HEK293 (cell line): ENCODE data around the gene IPO9.

Experiments
- CTCF ChIA-PET: fragments of 350-600 bp; formaldehyde crosslinking; extraction: SDS; loops from one replicate; lab custom pipeline; 2021; ENCODE audit warnings: antibody characterized with exemption; lab: Yijun Ruan, JAX
- POLR2A ChIA-PET: fragments of 300-600 bp; formaldehyde crosslinking; extraction: SDS; loops from one replicate; lab custom pipeline; 2020; ENCODE audit warnings: antibody characterized with exemption, inconsistent platforms; lab: Yijun Ruan, JAX
- H3K27ac ChIP-seq: fragments of 200-500 bp; sonication (Bioruptor generic); 2 replicates; pipeline ENCODE4 v1.5.1; 2014; ENCODE audit warnings: low read depth, low read length, control low read depth, inconsistent platforms; ENCODE audit errors: extremely low read depth
- H3K36me3 ChIP-seq, 2 experiments: fragments of 200-500 bp in 1 of 2; sonication (Bioruptor generic) in 1 of 2; 1 replicate in 1 of 2; 2 replicates in 1 of 2; pipeline ENCODE4 v1.5.1; 2014 to 2017; ENCODE audit warnings: inconsistent platforms in 2 of 2, low read length in 2 of 2; ENCODE audit not compliant: control insufficient read depth in 2 of 2, insufficient read depth in 1 of 2
- H3K4me1 ChIP-seq: fragments of 200-500 bp; sonication (Bioruptor generic); 2 replicates; pipeline ENCODE4 v1.5.1; 2014; ENCODE audit warnings: mild to moderate bottlenecking, low read length, inconsistent platforms; ENCODE audit not compliant: control insufficient read depth, insufficient read depth
- H3K4me3 ChIP-seq: 2 replicates; pipeline ENCODE4 v1.5.1; 2011; ENCODE audit warnings: low read depth, mild to moderate bottlenecking, control low read depth, low read length, moderate library complexity
- H3K9me3 ChIP-seq: fragments of 200-500 bp; sonication (Bioruptor generic); 2 replicates; pipeline ENCODE4 v1.5.1; 2014; ENCODE audit warnings: low read depth, low read length, inconsistent platforms; ENCODE audit not compliant: control insufficient read depth, insufficient read depth
- GFI1B ChIP-seq: fragments of 450-650 bp; formaldehyde crosslinking; IDR thresholded peaks from 2 replicates; pipeline ENCODE4 v1.5.1; 2016; ENCODE audit warnings: missing biosample characterization, missing genetic modification characterization
- HOXC10 ChIP-seq: sonication (generic); formaldehyde crosslinking; IDR thresholded peaks from 2 replicates; pipeline ENCODE4 v1.8.1; 2023; ENCODE audit warnings: mild to moderate bottlenecking, missing genetic modification reagents
- IKZF3 ChIP-seq: fragments of 450-650 bp; IDR thresholded peaks from 2 replicates; pipeline ENCODE4 v1.5.0; 2018; ENCODE audit warnings: missing biosample characterization, mild to moderate bottlenecking, missing genetic modification characterization, moderate library complexity
- PRDM2 ChIP-seq: fragments of 450-650 bp; formaldehyde crosslinking; IDR thresholded peaks from 2 replicates; pipeline ENCODE4 v1.5.1; 2016; ENCODE audit warnings: missing biosample characterization, missing genetic modification characterization, borderline replicate concordance
- ZBTB1 ChIP-seq: fragments of 450-650 bp; formaldehyde crosslinking; IDR thresholded peaks from 2 replicates; pipeline ENCODE4 v1.5.1; 2016; ENCODE audit warnings: missing biosample characterization, missing genetic modification characterization
- ZBTB26 ChIP-seq: fragments of 450-650 bp; formaldehyde crosslinking; optimal IDR thresholded peaks from 2 replicates; pipeline ENCODE3; 2016; ENCODE audit warnings: missing biosample characterization, mild to moderate bottlenecking, missing genetic modification characterization
- ZEB2 ChIP-seq: fragments of 450-650 bp; formaldehyde crosslinking; IDR thresholded peaks from 2 replicates; pipeline ENCODE4 v1.5.1; 2016; ENCODE audit warnings: missing biosample characterization, missing genetic modification characterization
- ZNF248 ChIP-seq: fragments of 450-650 bp; formaldehyde crosslinking; IDR thresholded peaks from 2 replicates; pipeline ENCODE4 v1.5.1; 2017; ENCODE audit warnings: missing biosample characterization, missing genetic modification characterization
- ZNF311 ChIP-seq: fragments of 450-650 bp; formaldehyde crosslinking; IDR thresholded peaks from 2 replicates; pipeline ENCODE4 v1.5.1; 2017; ENCODE audit warnings: missing biosample characterization, missing genetic modification characterization, borderline replicate concordance
- ZNF394 ChIP-seq: fragments of 450-650 bp; formaldehyde crosslinking; IDR thresholded peaks from 2 replicates; pipeline ENCODE4 v1.5.1; 2016; ENCODE audit warnings: missing biosample characterization, missing genetic modification characterization, mild to moderate bottlenecking, moderate library complexity, borderline replicate concordance
- ZNF426 ChIP-seq: fragments of 450-650 bp; formaldehyde crosslinking; IDR thresholded peaks from 2 replicates; pipeline ENCODE4 v1.5.1; 2017; ENCODE audit warnings: missing biosample characterization, missing genetic modification characterization, mild to moderate bottlenecking, inconsistent platforms, moderate library complexity
- ZNF645 ChIP-seq: fragments of 450-650 bp; formaldehyde crosslinking; IDR thresholded peaks from 2 replicates; pipeline ENCODE4; 2016; ENCODE audit warnings: missing biosample characterization, missing genetic modification characterization
- ZNF654 ChIP-seq: fragments of 450-650 bp; formaldehyde crosslinking; IDR thresholded peaks from 2 replicates; pipeline ENCODE4 v1.5.1; 2016; ENCODE audit warnings: low read depth, missing biosample characterization, missing genetic modification characterization
- ZNF76 ChIP-seq: fragments of 450-650 bp; formaldehyde crosslinking; IDR thresholded peaks from 2 replicates; pipeline ENCODE4; 2016; ENCODE audit warnings: low read depth, missing biosample characterization, missing genetic modification characterization, borderline replicate concordance
- ZNF791 ChIP-seq: fragments of 450-650 bp; formaldehyde crosslinking; IDR thresholded peaks from 2 replicates; pipeline ENCODE4 v1.5.1; 2016; ENCODE audit warnings: missing biosample characterization, missing genetic modification characterization
- ZSCAN16 ChIP-seq: fragments of 450-650 bp; formaldehyde crosslinking; IDR thresholded peaks from 2 replicates; pipeline ENCODE4 v1.5.1; 2016; ENCODE audit warnings: missing biosample characterization, missing genetic modification characterization
- ZSCAN4 ChIP-seq: fragments of 450-650 bp; formaldehyde crosslinking; IDR thresholded peaks from 2 replicates; pipeline ENCODE4 v1.5.1; 2017; ENCODE audit warnings: missing biosample characterization, missing genetic modification characterization

Gene IPO9

GRCh38 chr1:201792534-201793305, 36.2 kb upstream of the IPO9 start (continued):
- no peak for TF ChIP-seq ZNF426 (tag by site-specific recombination)
- no peak for TF ChIP-seq ZNF791 (tag by site-specific recombination)
- peak; percentile 50 for TF ChIP-seq IKZF3 (tag by site-specific recombination)

GRCh38 chr1:201793306-201793925, 35.5 kb upstream of the IPO9 start:
- no peak overlapping the region for H3K27ac ChIP-seq
- peaks cover 0 to 45% of the 10 kb centered on the region in 2 experiments; a peak in 1 of 3 replicates for H3K36me3 ChIP-seq
- H3K4me1 ChIP-seq, result no peaks in the 10 kb centered on the region
- TF ChIP-seq ZBTB1 (tag by site-specific recombination) (no peak), ZNF394 (tag by site-specific recombination) (peak; percentile 10)
- H3K4me3 ChIP-seq, result no peak overlapping the region
- POLR2A ChIA-PET, result interaction anchor here (1.2 kb wide), 1 partner anchor 84 kb away, joined by 3 read pairs; no protein-coding TSS in a partner anchor
- CTCF ChIA-PET, result interaction anchor here (0.7 to 18.0 kb wide), 55 partner anchors 8 to 772 kb away, joined by 3 to 593 read pairs (median 5); no protein-coding TSS in a partner anchor
- H3K9me3 ChIP-seq, result no peaks in the 10 kb centered on the region

GRCh38 chr1:201795066-201795465, 33.9 kb upstream of the IPO9 start:
- POLR2A ChIA-PET, result no interaction called here
- H3K9me3 ChIP-seq, result no peaks in the 10 kb centered on the region
- TF ChIP-seq ZEB2 (tag by site-specific recombination) (no peak), ZNF311 (tag by site-specific recombination) (no peak), ZNF654 (0 out of 2 replicates have a peak, but pooled peaks have one; percentile 16)
- TF ChIP-seq, all 188 proteins: peak for 1
- peaks cover 0 to 33% of the 10 kb centered on the region in 2 experiments; a peak in 2 of 3 replicates for H3K36me3 ChIP-seq
- H3K4me1 ChIP-seq, result no peaks in the 10 kb centered on the region
- H3K4me3 ChIP-seq, result no peak overlapping the region
- CTCF ChIA-PET, result interaction anchor here (0.5 to 18.0 kb wide), 28 partner anchors 9 to 1029 kb away, joined by 3 to 593 read pairs (median 4); partner anchors contain the start of gene IPO9
- H3K27ac ChIP-seq, result no peak overlapping the region

GRCh38 chr1:201800246-201800645, 28.7 kb upstream of the IPO9 start:
- CTCF ChIA-PET, result no interaction called here
- Histone ChIP-seq H3K4me1 (no peaks in the 10 kb centered on the region), H3K9me3 (no peaks in the 10 kb centered on the region), H3K4me3 (no peak overlapping the region), H3K27ac (no peak overlapping the region), H3K36me3 (peaks cover 0 to 21% of the 10 kb centered on the region in 2 experiments; a peak in 2 of 3 replicates)
- POLR2A ChIA-PET, result no interaction called here
- TF ChIP-seq ZSCAN4, result no peak
- no peak for TF ChIP-seq ZBTB26 (tag by site-specific recombination)
- no peak for TF ChIP-seq HOXC10
- TF ChIP-seq ZNF76 (tag by site-specific recombination), result no peak
- no peak for TF ChIP-seq ZSCAN16 (tag by site-specific recombination)
- TF ChIP-seq ZNF645, result no peak
- no peak for TF ChIP-seq ZNF248 (tag by site-specific recombination)
- TF ChIP-seq PRDM2 (tag by site-specific recombination), result no peak
- TF ChIP-seq GFI1B (tag by site-specific recombination), result no peak
